ENCODE measurements around the gene RFWD3.

RFWD3 gene

DNA sequence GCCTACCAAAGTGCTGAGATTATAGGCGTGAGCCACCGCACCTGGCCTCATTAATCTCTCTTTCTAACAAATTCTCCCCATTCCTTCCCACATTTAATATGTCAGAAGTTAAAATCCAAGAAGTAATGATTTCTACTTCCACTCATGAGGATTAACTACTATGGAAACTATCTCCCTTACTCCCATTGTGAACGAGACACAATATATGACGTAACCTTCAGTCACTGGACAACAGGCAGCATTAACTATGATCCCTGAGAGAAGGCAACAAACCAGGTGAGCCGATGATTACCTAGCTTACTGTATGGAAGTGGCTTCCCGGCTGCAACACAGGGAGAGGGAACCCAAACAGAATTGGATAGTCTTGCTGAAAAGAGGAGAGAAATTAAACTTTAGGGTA lies 79.7 kb downstream of the RFWD3 start:
- DNase-seq (ENCODE audit: extremely low spot score, insufficient read length, low read depth) (no peak), FAIRE-seq (no peak)

DNA sequence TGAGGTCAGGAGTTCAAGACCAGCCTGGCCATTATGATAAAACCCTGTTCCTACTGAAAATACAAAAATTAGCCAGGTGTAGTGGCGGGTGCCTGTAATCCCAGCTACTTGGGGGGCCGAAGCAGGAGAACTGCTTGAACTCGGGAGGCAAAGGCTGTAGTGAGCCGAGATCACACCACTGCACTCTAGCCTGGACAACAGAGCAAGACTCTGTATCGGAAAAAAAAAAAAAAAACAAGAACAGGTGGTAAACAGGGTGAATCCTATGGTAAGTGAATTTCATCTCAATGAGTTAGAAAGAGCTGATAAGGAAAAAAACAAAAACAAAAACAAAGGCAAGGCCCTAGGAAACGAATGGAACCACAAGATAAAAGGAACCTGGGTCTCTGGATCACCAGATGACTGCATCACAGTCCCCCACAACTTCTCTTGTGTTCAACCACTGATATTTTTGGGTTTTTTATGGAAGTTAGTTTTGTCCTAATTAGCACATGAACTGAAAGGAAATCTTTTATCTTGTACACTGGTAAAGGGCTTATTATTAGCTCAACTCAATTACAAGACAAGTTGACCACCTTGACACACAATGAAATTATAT lies 80.7 kb downstream of the RFWD3 start:
- no peak for FAIRE-seq
- DNase-seq (ENCODE audit: extremely low spot score, insufficient read length, low read depth) = no peak

DNA sequence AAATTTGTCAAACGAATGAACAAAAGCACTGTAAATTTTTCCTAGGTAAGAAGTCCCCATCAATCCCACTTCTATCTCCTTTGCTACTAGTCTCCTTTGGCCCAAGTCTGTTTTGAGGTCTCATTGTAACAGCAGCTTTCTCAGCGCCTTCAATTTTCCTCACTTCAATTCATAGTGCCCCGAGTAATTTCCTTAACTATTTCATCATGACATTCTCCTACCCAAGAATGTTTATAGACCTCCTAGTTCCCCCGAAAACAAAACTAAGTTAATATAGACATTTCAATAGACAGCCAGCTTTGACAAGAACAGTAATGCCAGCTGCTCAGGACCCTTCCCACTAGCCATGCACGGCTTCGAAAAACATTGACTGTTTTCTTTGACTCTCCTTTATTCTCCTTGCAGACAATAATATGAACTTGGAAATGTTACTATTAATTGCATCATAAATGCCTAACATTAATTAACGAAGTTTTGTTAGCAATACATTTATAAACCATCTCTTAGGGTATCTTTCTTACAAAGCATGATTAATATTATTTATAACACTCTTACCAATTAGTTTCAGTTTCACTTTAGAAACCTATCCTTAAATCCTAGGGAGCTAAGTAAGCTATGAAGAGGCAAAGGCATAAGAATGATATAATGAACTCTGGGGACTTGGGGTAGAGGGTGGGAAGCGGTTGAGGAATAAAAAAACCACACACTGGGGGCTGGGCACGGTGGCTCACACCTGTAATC lies 82.6 kb downstream of the RFWD3 start:
- no peak for FAIRE-seq

GRCh38 chr16:74582970-74583369 lies 83.7 kb downstream of the RFWD3 start:
- DNase-seq (ENCODE audit: extremely low spot score, insufficient read length, low read depth) = no peak
- FAIRE-seq = no peak

More for the DNA sequence above, 82.6 kb downstream of the RFWD3 start:
- DNase-seq (ENCODE audit: extremely low spot score, insufficient read length, low read depth) = no peak

DNA sequence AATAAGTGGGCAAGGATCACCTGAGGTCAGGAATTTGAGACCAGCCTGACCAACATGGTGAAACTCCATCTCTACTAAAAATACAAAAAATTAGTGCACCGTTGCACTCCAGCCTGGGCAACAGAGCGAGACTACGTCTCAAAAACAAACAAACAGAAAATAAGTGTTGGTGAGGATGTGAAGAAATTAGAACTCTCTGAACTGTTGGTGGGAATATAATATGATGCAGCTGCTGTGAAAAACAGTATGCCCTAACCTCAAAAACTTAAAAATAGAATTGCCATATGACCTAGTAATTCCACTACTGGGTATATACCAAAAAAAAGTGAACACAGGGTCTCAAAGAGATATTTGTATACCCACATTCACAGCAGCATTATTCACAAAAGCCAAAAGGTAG lies 85.8 kb downstream of the RFWD3 start:
- FAIRE-seq (no peak), DNase-seq (ENCODE audit: extremely low spot score, insufficient read length, low read depth) (no peak)

- DNase-seq (ENCODE audit: extremely low spot score, insufficient read length, low read depth) = no peak
- no peak for FAIRE-seq
Measured at GRCh38 chr16:74578838-74579237, 87.8 kb downstream of the RFWD3 start.

GRCh38 chr16:74578433-74578832 lies 88.2 kb downstream of the RFWD3 start:
- DNase-seq (ENCODE audit: extremely low spot score, insufficient read length, low read depth) (no peak), FAIRE-seq (no peak)

DNA sequence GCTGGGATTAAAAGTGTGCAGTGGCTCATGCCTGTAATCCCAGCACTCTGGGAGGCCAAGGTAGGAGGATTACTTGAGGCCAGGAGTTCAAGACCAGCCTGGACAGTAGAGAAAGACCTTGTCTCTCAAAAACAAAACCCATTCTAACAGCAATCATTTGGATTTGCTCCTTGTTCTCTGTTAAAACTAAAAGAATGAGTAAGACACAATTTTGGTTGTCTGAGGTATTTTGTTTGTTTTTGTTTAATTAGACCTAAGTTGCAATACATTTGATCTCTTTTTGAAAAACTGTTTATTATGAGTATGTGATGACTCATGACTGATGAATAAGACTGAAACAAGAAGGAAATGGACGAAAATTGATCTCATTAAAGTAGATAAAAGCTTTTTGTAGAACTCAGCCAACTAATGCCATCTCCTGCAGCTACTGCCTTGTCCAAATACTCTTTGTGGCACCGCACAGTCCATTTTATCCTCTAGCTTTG lies 88.8 kb downstream of the RFWD3 start:
- no peak for DNase-seq (ENCODE audit: extremely low spot score, insufficient read length, low read depth)
- no peak for FAIRE-seq

DNA sequence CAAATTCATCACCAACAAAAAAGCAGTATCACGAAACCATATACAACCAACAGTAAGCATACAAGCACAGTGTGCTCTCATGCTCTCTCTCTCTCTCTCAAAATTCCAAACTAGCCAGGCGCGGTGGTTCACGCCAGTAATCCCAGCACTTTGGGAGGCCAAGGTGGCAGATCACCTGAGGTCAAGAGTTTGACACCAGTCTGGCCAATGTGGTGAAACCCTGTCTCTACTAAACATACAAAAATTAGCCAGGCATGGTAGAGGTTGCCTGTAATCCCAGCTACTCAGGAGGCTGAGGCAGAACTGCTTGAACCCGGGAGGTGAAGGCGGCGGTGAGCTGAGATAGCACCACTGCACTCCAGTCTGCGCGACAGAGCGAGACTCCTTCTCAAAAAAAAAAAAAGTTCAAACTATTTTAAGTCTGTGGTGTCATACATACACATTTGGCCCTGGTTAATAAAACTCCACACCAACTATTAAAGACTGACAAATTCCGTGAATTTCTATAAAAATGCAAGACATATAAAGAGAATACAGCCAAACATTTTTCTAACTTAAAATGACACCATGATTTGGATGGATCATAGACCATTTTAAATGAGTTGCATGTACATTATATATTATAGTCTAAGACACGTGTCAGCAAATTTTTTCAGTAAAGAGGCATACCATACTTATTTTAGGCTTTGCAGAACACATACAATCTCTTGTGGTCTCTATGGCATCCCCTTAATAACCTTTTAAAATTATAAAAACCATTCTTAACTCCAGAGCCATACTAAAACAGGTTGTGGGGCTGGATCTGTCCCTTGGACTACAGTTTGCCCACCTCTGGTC lies 90.7 kb downstream of the RFWD3 start:
- DNase-seq (ENCODE audit: extremely low spot score, insufficient read length, low read depth) = no peak
- no peak for FAIRE-seq

- FAIRE-seq (no peak), DNase-seq (ENCODE audit: extremely low spot score, insufficient read length, low read depth) (no peak)
Measured at GRCh38 chr16:74575175-74575806, 91.4 kb downstream of the RFWD3 start.

DNA sequence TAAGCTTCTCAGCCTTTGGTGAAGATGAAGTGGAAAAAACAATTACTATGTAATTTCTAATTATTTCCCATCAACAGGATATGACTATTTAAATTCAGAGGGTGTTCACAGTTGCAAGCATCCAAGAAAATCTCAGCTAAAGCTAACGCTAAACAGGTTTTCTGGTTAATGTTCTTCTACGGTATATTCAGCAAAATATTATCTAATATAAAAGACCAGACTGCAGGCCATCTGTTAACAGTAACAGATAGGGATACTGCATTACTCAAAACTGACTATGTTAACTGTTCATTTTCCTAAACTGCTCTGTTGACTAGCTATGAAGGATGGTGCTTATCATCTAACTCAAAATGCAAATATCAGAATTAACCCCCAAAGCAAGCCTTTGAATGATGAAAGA lies 92.5 kb downstream of the RFWD3 start:
- no peak for DNase-seq (ENCODE audit: extremely low spot score, insufficient read length, low read depth)
- FAIRE-seq = no peak

DNA sequence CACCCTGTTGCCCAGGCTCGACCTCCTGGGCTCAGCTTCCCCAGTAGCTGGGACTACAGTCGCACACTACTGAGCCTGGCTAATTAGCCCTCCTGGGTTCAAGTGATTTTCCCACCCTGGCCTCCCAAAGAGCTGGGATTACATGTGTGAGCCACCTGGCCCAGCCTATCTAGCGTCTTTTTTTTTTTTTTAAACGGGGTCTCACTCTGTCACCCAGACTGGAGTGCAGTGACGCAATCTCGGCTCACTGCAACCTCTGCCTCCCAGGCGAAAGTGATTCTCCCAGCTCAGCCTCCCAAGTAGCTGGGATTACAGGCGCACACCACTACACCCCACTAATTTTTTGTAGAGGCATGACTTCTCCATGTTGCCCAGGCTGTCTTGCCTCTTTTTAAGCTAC lies 93.1 kb downstream of the RFWD3 start:
- FAIRE-seq (no peak), DNase-seq (ENCODE audit: extremely low spot score, insufficient read length, low read depth) (no peak)

All from GM18507 (cell line).